NCI-H1092 treated with DMSO at 0.1 percent for 48 hours (cell line): ENCODE data around the gene APRT.

Experiments used
- DNase-seq: peaks from one replicate; lab custom pipeline; 2025; lab: John Stamatoyannopoulos, UW

APRT gene

GRCh38 chr16:88807626-88808453 lies 3.9 kb downstream of the APRT start:
- DNase-seq, result no peak

- no peak for DNase-seq
Observed at GRCh38 chr16:88807142-88807625, 4.5 kb downstream of the APRT start.

GRCh38 chr16:88806491-88807111 lies 5.1 kb downstream of the APRT start:
- no peak for DNase-seq

- no peak for DNase-seq
Observed at GRCh38 chr16:88805887-88806393, 5.8 kb downstream of the APRT start.

- no peak for DNase-seq
Observed at GRCh38 chr16:88805340-88805715, 6.4 kb downstream of the APRT start.

- peak; percentile 25 for DNase-seq
Observed at GRCh38 chr16:88804552-88805339, 7.0 kb downstream of the APRT start.

GRCh38 chr16:88804173-88804551 lies 7.6 kb downstream of the APRT start:
- DNase-seq, result no peak

- DNase-seq, result peak; percentile 83
Observed at GRCh38 chr16:88803264-88803987, 8.3 kb downstream of the APRT start, which contains the start of gene CDT1. Gene CDT1 (plus strand): TSS chr16:88803789. CDS start chr16:88803832, 43 bp downstream.

- no peak for DNase-seq
Observed at GRCh38 chr16:88800277-88800592, 11.5 kb downstream of the APRT start.

GRCh38 chr16:88799569-88800276 lies 12.0 kb downstream of the APRT start:
- no peak for DNase-seq

- peak; percentile 21 for DNase-seq
Observed at GRCh38 chr16:88798772-88799455, 12.8 kb downstream of the APRT start.

GRCh38 chr16:88798073-88798472 lies 13.7 kb downstream of the APRT start:
- no peak for DNase-seq

- DNase-seq, result no peak
Observed at GRCh38 chr16:88796278-88796677, 15.4 kb downstream of the APRT start.

- no peak for DNase-seq
Observed at GRCh38 chr16:88793251-88793954, 18.3 kb downstream of the APRT start.

- no peak for DNase-seq
Observed at GRCh38 chr16:88792668-88793250, 19.0 kb downstream of the APRT start.

GRCh38 chr16:88792078-88792550 lies 19.6 kb downstream of the APRT start:
- no peak for DNase-seq

- DNase-seq, result no peak
Observed at GRCh38 chr16:88790312-88791211, 21.2 kb downstream of the APRT start.

- DNase-seq, result no peak
Observed at GRCh38 chr16:88789594-88789993, 22.1 kb downstream of the APRT start.
